H9 (cell line): Measurements from ENCODE around the gene KIRREL3. TPM values are rescaled to one million over a fixed set of nuclear protein-coding genes. Genes with fewer than 3 reads are reported as not detected.

Experiments
- DNase-seq: peaks from one replicate; pipeline ENCODE4 v3.0.0-alpha.2; 2017
- H2AFZ ChIP-seq: one replicate; pipeline ENCODE4 v1.6.1; 2013; ENCODE audit warnings: mild to moderate bottlenecking, low read length, control low read depth, moderate library complexity
- H2AK5ac ChIP-seq: 2 replicates; pipeline ENCODE4 v1.6.1; 2013; ENCODE audit warnings: low read length, control low read depth, mixed read lengths; ENCODE audit not compliant: insufficient read length
- H2BK120ac ChIP-seq: one replicate; pipeline ENCODE4 v1.6.1; 2013; ENCODE audit warnings: low read depth, mild to moderate bottlenecking, low read length, control low read depth, inconsistent platforms; ENCODE audit not compliant: poor library complexity, severe bottlenecking
- H2BK12ac ChIP-seq: 2 replicates; pipeline ENCODE4 v1.6.1; 2013; ENCODE audit warnings: low read length, control low read depth, mixed read lengths, low read depth; ENCODE audit not compliant: insufficient read length
- H2BK15ac ChIP-seq: 2 replicates; pipeline ENCODE4 v1.6.1; 2013; ENCODE audit warnings: low read depth, low read length, control low read depth
- H2BK20ac ChIP-seq: one replicate; pipeline ENCODE4 v1.6.1; 2013; ENCODE audit warnings: low read depth, mild to moderate bottlenecking, low read length, control low read depth, inconsistent platforms; ENCODE audit not compliant: poor library complexity, severe bottlenecking
- H2BK5ac ChIP-seq: 2 replicates; pipeline ENCODE4 v1.6.1; 2013; ENCODE audit warnings: low read length, control low read depth, mixed read lengths; ENCODE audit not compliant: insufficient read length
- H3K14ac ChIP-seq: 2 replicates; pipeline ENCODE4 v1.6.1; 2013; ENCODE audit warnings: low read length, control low read depth; ENCODE audit not compliant: insufficient read depth
- H3K18ac ChIP-seq: 2 replicates; pipeline ENCODE4 v1.6.1; 2013; ENCODE audit warnings: low read depth, mild to moderate bottlenecking, mixed read lengths, low read length, control low read depth; ENCODE audit not compliant: insufficient read length
- H3K23ac ChIP-seq: 2 replicates; pipeline ENCODE4 v1.6.1; 2013; ENCODE audit warnings: low read length, control low read depth, mixed read lengths, low read depth; ENCODE audit not compliant: insufficient read length
- H3K23me2 ChIP-seq: 2 replicates; pipeline ENCODE4 v1.6.1; 2013; ENCODE audit warnings: low read depth, mild to moderate bottlenecking, mixed read lengths, low read length, control low read depth; ENCODE audit not compliant: insufficient read length, poor library complexity, severe bottlenecking
- H3K27ac ChIP-seq: 2 replicates; pipeline ENCODE4 v1.5.1; 2013; ENCODE audit warnings: low read length, control low read depth, mixed read lengths, low read depth; ENCODE audit not compliant: insufficient read length
- H3K27me3 ChIP-seq: 2 replicates; pipeline ENCODE4 v1.6.1; 2013; ENCODE audit warnings: low read length, control low read depth, inconsistent platforms; ENCODE audit not compliant: insufficient read depth
- H3K4ac ChIP-seq: 2 replicates; pipeline ENCODE4 v1.6.1; 2013; ENCODE audit warnings: low read depth, mild to moderate bottlenecking, control low read depth, inconsistent platforms, low read length, moderate library complexity
- H3K4me1 ChIP-seq: 2 replicates; pipeline ENCODE4 v1.6.1; 2013; ENCODE audit warnings: low read length, control low read depth, inconsistent platforms; ENCODE audit not compliant: insufficient read depth
- H3K4me2 ChIP-seq: 2 replicates; pipeline ENCODE4 v1.6.1; 2013; ENCODE audit warnings: low read length, control low read depth, mixed read lengths; ENCODE audit not compliant: insufficient read length, insufficient read depth
- H3K56ac ChIP-seq: 2 replicates; pipeline ENCODE4 v1.6.1; 2013; ENCODE audit warnings: low read depth, mild to moderate bottlenecking, mixed read lengths, low read length, control low read depth; ENCODE audit not compliant: insufficient read length
- H3K79me1 ChIP-seq: 2 replicates; pipeline ENCODE4 v1.6.1; 2013; ENCODE audit warnings: low read depth, mild to moderate bottlenecking, moderate library complexity, low read length, control low read depth, inconsistent platforms; ENCODE audit not compliant: insufficient read depth, poor library complexity, severe bottlenecking
- H3K79me2 ChIP-seq: 2 replicates; pipeline ENCODE4 v1.6.1; 2013; ENCODE audit warnings: low read length, control low read depth, inconsistent platforms; ENCODE audit not compliant: insufficient read depth
- H3K9ac ChIP-seq: 2 replicates; pipeline ENCODE4 v1.6.1; 2013; ENCODE audit warnings: low read length, control low read depth, mixed read lengths; ENCODE audit not compliant: insufficient read length; ENCODE audit errors: extremely low read depth
- H3K9me3 ChIP-seq: one replicate; pipeline ENCODE4 v1.6.1; 2013; ENCODE audit warnings: low read depth, low read length, inconsistent platforms; ENCODE audit not compliant: control insufficient read depth
- H3T11ph ChIP-seq: one replicate; pipeline ENCODE4 v1.6.1; 2013; ENCODE audit warnings: mild to moderate bottlenecking, low read length, control low read depth, inconsistent platforms
- H4K20me1 ChIP-seq: one replicate; pipeline ENCODE4 v1.6.1; 2013; ENCODE audit not compliant: control insufficient read depth, insufficient read length, insufficient read depth
- H4K5ac ChIP-seq: 2 replicates; pipeline ENCODE4 v1.6.1; 2013; ENCODE audit warnings: low read depth, mild to moderate bottlenecking, mixed read lengths, low read length, control low read depth; ENCODE audit not compliant: insufficient read length
- H4K8ac ChIP-seq: replicated peaks from 2 replicates; pipeline ENCODE4 v1.6.1; 2013; ENCODE audit warnings: low read length, control low read depth, mixed read lengths, low read depth; ENCODE audit not compliant: insufficient read length
- H4K91ac ChIP-seq: 2 replicates; pipeline ENCODE4 v1.6.1; 2013; ENCODE audit warnings: low read depth, mild to moderate bottlenecking, moderate library complexity, mixed read lengths, low read length, control low read depth; ENCODE audit not compliant: insufficient read length
- H3K27ac Mint-ChIP-seq, 3 experiments: 2 replicates in 2 of 3; 3 replicates in 1 of 3; pipeline ENCODE4 v1.8.0; 2020 to 2021; ENCODE audit warnings: mixed read lengths in 3 of 3, mild to moderate bottlenecking in 1 of 3, moderate library complexity in 1 of 3
- H3K27me3 Mint-ChIP-seq: 2 replicates; pipeline ENCODE4 v1.8.0; 2021; ENCODE audit warnings: low read depth, mild to moderate bottlenecking, moderate library complexity, mixed read lengths
- H3K36me3 Mint-ChIP-seq, 3 experiments: 2 replicates in 2 of 3; 3 replicates in 1 of 3; pipeline ENCODE4 v1.8.0; 2020 to 2021; ENCODE audit warnings: low read depth in 3 of 3, mixed read lengths in 3 of 3; ENCODE audit not compliant: insufficient read depth in 1 of 3
- H3K4me1 Mint-ChIP-seq, 2 experiments: 2 replicates each; pipeline ENCODE4 v1.8.0; 2020; ENCODE audit warnings: mixed read lengths in 2 of 2
- H3K4me3 Mint-ChIP-seq, 2 experiments: 2 replicates in 1 of 2; 3 replicates in 1 of 2; pipeline ENCODE4 v1.8.0; 2020 to 2021; ENCODE audit warnings: mild to moderate bottlenecking in 2 of 2, mixed read lengths in 2 of 2, moderate library complexity in 1 of 2
- H3K9me3 Mint-ChIP-seq, 2 experiments: 2 replicates in 1 of 2; 3 replicates in 1 of 2; pipeline ENCODE4 v1.8.0; 2020; ENCODE audit warnings: mild to moderate bottlenecking in 2 of 2, mixed read lengths in 2 of 2, moderate library complexity in 1 of 2
- CTCF ChIP-seq: fragments of 200-600 bp; sonication (generic); conservative IDR thresholded peaks from 3 replicates; pipeline ENCODE4 v1.8.0; 2021; ENCODE audit warnings: antibody characterized with exemption, mild to moderate bottlenecking
- WGBS: extraction: QIAGEN DNeasy Blood & Tissue Kit; methylation state at CpG from one replicate; pipeline ENCODE4 v1.1.7; 2013; ENCODE audit warnings: missing lambda C conversion rate, low lambda C conversion rate, mixed read lengths; ENCODE audit not compliant: insufficient read length; ENCODE audit errors: extremely low coverage; 5-methylcytosine and 5-hydroxymethylcytosine counted together
- total RNA-seq: library from RNA; stranded (reverse); gene quantifications from 2 replicates; pipeline ENCODE4 v1.2.1, GENCODE V29; 2021

Gene KIRREL3
- total RNA-seq, 1 experiment from 2014 or later = 0.17 TPM

GRCh38 chr11:126633330-126633729 lies 367.2 kb downstream of the KIRREL3 start:
- Histone ChIP-seq H4K91ac (no peak overlapping the region), H2BK120ac (no peak overlapping the region), H2BK15ac (no peak overlapping the region), H2BK5ac (no peak overlapping the region), H2AFZ (no peak overlapping the region), H4K5ac (no peak overlapping the region), H4K8ac (no peak overlapping the region), H2AK5ac (no peak overlapping the region), H4K20me1 (no peaks in the 10 kb centered on the region), H2BK20ac (no peak overlapping the region), H3K4me2 (no peak overlapping the region), H3K23ac (no peak overlapping the region), H3K9ac (no peak overlapping the region), H3T11ph (no peak overlapping the region), H3K18ac (no peak overlapping the region), H3K4ac (no peak overlapping the region), H3K14ac (no peak overlapping the region), H3K56ac (no peak overlapping the region), H3K23me2 (no peaks in the 10 kb centered on the region), H2BK12ac (no peak overlapping the region), H3K79me1 (no peaks in the 10 kb centered on the region), H3K9me3 (no peaks in the 10 kb centered on the region), H3K4me1 (peaks cover 5% of the 10 kb centered on the region; the same call in 1 of the 2 replicates), H3K79me2 (no peaks in the 10 kb centered on the region), H3K27ac (no peak overlapping the region), H3K27me3 (no peaks in the 10 kb centered on the region)
- Mint-ChIP-seq H3K36me3 (no peaks in the 10 kb centered on the region), H3K27ac (no peak overlapping the region), H3K4me3 (no peak overlapping the region), H3K27me3 (no peaks in the 10 kb centered on the region; the same call in none of the 2 replicates), H3K4me1 (peaks cover 52 to 60% of the 10 kb centered on the region in 2 experiments), H3K9me3 (no peaks in the 10 kb centered on the region)
- no peak for TF ChIP-seq CTCF
- no peak for DNase-seq
- no CpG with 5 or more reads among the region's 3 CpGs for WGBS
